ENCODE measurements around the gene MUC6.

DNA sequence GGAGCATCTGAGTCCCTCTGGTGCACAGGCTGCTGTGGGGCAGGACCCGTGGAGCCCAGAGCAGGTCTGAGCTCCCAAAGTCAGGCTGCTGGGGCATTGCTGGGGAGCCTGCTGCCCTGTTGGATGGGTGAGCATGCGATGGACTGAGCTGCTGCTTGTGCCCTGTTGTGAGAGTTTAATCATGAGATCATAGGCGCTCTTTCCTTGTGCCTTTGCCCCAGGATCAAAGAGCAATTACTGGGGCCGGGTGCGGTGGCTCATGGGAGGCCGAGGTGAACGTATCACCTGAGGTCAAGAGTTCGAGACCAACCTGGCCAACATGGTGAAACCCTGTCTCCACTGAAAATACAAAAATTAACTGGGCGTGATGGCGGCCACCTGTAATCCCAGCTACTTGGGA, 37.5 kb downstream of the MUC6 start:
- no peak for TF ChIP-seq EZH2 (IDR thresholded peaks at IDR 0.05; ENCODE audit: borderline replicate concordance, low read depth, low read length, severe bottlenecking)
- TF ChIP-seq, protein P1, sequence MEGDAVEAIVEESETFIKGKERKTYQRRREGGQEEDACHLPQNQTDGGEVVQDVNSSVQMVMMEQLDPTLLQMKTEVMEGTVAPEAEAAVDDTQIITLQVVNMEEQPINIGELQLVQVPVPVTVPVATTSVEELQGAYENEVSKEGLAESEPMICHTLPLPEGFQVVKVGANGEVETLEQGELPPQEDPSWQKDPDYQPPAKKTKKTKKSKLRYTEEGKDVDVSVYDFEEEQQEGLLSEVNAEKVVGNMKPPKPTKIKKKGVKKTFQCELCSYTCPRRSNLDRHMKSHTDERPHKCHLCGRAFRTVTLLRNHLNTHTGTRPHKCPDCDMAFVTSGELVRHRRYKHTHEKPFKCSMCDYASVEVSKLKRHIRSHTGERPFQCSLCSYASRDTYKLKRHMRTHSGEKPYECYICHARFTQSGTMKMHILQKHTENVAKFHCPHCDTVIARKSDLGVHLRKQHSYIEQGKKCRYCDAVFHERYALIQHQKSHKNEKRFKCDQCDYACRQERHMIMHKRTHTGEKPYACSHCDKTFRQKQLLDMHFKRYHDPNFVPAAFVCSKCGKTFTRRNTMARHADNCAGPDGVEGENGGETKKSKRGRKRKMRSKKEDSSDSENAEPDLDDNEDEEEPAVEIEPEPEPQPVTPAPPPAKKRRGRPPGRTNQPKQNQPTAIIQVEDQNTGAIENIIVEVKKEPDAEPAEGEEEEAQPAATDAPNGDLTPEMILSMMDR (IDR thresholded peaks at IDR 0.05; ENCODE audit: extremely low read depth in 1 of 2, insufficient read depth in 1 of 2, low read depth in 1 of 2, low read length in 2 of 2): no peak
